T47D (cell line): ENCODE measurements around the gene CSNK1D.

Experiments used
- DNase-seq, 2 experiments: peaks; one replicate each; pipeline versions ENCODE4 v3.0.0 to v3.0.0-alpha.2; 2011 to 2012; ENCODE audit warnings: low read depth in 1 of 2, low spot score in 1 of 2
- JUND ChIP-seq: IDR thresholded peaks from 2 replicates; pipeline ENCODE4 v1.6.1; 2012; ENCODE audit warnings: low read depth
- in situ Hi-C: cut with HindIII; loops from 2 replicates; pipeline ENCODE4 v1.10.0; 2016; ENCODE audit warnings: low sequenced_read_pairs, low pct_unique_long_range_greater_than_20kb

The CSNK1D gene

DNA sequence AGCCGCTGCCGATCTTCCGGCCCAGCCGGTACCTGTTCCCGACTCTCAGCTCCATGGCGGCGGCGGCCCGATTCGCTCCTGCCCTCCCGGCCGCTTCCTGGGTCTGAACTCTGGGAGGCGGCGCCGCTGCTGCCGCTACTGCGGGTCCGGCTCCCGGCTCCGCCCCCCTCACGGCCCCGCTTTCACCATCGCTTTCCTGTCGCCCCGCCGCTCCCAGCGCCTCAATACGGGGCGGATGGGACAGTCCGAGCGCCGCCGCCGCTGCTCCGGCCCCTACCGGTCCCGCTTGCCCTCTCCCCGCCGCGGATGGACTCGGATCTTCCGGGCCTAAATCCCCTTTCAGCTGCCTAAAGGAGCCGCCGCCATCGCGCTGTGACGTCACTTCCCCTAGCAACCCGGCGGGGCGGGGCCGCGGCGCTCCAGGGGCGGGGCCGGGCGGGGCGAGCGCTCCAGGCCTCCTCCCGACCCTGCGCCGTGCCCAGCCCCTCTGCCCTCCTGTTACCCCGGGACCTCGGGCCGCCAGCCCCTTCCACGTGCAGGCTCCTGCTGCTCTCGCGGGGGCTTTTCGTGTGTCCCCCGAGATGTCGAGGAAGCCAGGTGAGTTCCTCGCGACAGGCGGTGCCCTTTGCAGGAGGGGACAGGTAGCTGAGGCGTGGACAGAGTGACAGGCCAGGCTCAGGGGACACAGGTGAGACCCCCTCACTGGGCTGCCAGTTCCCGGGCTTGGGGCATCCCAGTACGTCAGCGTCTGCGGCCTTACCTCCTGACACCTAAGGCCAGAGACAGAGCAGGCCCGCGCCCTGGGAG, at the start of gene CSNK1D:
TSS of gene CSNK1D (minus strand) at position 374 of the 807 bp plus-strand sequence. CDS start at position 55, 319 bp downstream.
- DNase-seq, result peak; percentile 92 to 95
- no peak for TF ChIP-seq JUND
- in situ Hi-C loops, result no loop called here

DNA sequence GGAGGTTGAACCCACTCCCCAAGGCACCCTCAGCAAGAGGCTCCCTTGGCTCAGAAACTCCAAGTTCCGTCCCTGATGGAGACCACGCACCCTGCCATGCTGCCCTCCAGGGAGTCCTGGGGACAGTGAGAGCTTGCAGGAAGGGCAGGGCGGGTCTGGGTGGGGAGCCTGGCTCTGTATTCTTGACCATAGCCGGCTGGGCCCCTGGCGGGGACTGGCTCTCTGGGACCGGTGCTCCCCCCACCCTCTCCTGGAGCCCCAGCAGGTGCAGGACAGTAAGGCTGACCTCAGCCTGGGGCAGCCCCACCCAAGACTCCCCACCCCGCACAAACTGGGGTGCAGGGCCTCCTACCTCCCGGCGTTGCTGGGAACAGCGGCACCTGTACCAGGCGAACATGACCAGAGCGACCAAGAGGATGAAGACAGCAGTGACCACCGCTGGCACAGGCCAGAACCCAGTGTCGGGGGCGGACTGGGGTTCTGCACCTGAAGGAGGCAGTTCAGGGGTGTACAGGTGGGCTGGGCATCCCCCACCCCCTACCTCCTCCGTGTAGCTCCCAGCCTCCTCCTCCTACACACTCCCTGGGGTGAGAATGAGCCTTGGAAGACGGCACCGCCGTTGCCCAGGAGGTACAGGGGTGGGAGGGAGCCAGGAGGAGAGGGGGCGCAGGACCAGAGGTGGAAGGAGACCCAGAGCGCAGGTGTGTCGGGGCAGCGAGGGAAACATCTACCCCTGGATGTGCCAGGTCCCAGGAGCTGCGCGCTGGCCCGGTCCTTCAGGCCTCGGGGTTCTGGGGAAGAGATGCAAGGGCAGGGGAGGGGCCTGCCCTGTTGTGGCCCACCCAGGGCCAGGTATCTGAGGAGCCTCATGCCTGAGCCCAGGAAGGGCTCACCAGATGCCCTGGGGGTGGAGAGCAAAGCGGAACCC, 49.3 kb upstream of the CSNK1D start:
- no peak for TF ChIP-seq JUND
- in situ Hi-C loops, result no loop called here
- no peak for DNase-seq

DNA sequence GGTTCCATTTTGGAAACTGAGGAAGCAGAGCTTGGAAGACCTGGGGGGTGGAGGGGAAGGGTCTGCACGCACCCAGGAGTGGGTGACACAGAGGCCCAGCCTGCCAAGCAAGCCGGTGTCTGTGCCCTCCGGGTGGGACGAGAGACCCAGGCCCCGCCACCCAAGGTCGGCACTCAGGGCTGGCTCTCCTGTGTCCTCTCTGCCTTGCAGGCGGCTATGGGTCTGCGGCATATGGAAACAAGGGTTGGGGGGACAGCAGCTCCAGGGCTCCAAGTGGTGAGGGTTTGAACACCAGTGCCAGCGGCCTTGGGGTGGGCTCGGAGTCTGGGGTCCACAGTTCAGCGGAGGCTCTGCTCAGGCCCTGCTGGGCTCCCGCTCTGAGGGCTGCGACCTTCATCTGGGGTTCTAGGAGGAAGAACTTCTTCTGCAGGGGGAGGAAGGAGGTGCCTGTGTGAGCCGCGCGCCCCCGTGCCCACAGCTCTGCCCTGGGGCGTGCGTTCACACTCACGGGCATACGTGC, 48.5 kb upstream of the CSNK1D start:
- DNase-seq, result no peak
- in situ Hi-C loops, result no loop called here
- no peak for TF ChIP-seq JUND

DNA sequence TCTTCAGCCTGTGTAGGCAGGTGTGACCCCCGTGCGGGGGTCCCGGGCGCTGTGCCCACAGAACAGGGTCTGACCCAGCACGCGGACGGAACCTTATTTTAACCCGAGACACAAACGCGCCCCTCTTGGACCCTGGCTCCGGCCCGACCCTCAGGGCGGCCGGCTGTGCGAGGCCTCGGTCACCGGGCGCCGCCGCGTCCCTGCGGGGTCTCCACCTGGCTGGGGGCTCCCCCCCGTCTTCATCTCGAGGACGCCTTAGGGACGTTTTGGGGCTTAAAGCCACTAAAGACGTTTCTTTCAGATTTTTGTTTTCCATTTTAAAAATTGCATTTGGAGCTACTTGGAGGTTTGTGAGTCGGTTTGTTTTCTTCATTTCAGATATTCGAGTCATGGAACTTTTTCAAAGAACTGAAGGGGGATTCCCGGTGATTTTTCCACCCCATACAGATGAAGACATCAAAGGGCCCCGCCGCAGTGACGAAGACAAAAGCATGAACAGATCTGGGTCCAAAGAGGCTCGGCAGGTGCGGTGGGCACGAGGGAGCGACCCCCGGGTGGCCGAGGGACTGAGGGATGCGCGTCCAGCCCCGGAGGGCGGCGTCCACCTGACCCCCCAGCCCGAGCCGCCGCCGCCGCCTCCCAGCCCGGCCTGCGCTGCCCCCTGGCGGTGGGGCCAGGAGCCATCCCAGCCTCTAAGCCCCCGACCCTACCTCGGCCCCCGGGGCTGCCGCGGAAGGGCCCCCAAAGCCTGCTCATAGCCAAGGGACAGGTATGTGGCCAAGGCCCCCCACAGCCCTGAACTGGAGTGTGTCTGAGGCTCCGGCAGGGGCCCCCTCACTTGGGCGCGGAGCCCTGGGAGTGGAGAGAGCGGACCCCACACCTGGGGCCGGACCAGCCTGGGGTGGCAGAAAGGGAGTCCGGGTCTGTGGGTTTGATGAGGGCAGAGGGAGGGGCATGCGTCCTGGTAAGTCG, 47.7 kb upstream of the CSNK1D start:
- no peak for DNase-seq
- TF ChIP-seq JUND, result no peak
- in situ Hi-C loops, result no loop called here

DNA sequence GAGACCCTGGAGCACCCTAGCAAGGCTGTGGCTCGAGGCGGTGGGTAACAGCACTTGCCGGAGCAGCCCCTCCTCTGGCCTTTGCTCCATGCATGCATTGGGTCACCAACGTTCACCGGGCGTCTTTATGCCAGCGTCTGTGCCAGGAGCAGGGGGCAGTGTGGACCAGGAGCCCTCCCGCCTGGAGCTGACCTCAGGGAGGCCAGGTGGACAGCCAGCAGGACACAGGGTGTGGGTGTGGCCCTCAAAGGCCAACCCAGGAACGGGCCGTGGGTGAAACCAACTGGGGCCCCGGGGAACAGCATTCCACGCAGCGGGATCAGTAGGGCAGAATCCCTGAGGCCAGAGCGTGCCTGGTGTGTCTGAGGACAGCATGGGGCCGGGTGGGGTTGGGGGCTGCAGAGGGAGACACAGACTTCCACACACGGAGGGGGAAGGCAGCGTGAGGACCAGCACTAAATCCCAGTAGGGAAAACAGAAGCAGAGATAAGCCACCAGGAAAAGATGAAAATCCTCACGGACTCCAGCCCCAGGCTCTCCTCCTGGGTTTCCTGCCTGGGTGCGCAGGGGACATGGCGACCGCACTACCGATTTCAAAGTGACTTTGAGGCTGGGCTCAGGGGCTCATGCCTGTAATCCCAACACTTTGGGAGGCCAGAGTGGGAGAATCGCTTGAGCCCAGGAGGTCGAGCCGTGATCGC, 46.8 kb upstream of the CSNK1D start:
- TF ChIP-seq JUND, result no peak
- no peak for DNase-seq
- in situ Hi-C loops, result no loop called here

DNA sequence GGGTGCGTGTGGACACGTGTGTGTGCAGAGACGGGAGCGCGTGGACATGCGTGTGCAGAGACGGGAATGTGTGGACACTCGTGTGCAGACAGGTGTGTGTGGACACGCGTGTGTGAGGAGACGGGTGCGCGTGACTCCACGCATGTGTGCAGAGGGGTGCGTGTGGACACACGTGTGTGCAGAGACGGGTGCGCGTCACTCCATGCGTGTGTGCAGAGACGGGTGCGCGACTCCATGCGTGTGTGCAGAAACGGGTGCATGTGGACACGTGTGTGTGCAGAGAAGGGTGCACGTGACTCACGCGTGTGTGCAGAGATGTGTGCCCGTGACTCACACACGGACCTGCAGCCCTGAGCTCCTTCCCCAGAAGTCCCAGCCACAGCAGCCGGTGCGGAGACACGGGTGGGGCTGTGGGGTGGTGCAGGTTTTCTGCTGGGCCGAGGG, 46.1 kb upstream of the CSNK1D start:
- in situ Hi-C loops, result no loop called here
- DNase-seq, result no peak
- no peak for TF ChIP-seq JUND

DNA sequence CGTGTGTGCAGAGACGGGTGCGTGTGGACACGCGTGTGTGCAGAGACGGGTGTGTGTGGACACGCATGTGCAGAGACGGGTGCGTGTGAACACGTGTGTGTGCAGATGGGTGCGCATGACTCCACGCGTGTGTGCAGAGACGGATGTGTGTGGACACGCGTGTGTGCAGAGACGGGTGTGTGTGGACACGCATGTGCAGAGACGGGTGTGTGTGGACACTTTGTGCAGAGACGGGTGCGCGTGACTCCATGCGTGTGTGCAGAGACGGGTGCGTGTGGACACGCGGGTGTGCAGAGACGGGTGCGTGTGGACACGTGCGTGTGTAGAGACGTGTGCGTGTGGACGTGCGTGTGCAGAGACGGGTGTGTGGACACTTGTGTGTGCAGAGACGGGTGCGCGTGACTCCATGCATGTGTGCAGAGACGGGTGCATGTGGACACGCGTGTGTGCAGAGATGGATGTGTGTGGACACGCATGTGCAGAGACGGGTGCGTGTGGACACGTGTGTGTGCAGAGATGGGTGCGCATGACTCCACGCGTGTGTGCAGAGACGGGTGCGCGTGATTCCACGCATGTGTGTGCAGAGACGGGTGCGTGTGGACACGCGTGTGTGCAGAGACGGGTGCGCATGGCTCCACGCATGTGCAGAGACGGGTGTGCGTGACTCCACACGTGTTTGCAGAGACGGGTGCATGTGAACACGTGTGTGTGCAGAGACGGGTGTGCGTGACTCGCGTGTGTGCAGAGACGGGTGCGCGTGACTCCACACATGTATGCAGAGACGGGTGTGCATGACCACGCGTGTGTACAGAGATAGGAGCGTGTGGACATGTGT, 45.5 kb upstream of the CSNK1D start:
- TF ChIP-seq JUND, result no peak
- in situ Hi-C loops, result no loop called here

DNA sequence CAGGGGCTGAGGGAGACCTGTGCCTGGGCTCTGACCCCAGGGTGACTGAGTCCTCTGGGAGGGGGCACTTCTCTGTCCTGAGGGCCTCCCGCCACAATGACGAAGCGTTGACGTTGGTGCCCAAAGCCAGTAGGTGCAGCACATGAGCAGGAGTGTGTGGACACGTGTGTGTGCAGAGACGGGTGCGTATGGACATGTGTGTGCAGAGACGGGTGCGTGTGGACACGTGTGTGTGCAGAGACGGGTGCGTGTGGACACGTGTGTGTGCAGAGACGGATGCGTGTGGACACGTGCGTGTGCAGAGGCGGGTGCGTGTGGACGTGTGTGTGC, 44.6 kb upstream of the CSNK1D start:
- no peak for DNase-seq
- no peak for TF ChIP-seq JUND
- in situ Hi-C loops, result no loop called here

More for the DNA sequence above, 45.5 kb upstream of the CSNK1D start:
- DNase-seq, result no peak

DNA sequence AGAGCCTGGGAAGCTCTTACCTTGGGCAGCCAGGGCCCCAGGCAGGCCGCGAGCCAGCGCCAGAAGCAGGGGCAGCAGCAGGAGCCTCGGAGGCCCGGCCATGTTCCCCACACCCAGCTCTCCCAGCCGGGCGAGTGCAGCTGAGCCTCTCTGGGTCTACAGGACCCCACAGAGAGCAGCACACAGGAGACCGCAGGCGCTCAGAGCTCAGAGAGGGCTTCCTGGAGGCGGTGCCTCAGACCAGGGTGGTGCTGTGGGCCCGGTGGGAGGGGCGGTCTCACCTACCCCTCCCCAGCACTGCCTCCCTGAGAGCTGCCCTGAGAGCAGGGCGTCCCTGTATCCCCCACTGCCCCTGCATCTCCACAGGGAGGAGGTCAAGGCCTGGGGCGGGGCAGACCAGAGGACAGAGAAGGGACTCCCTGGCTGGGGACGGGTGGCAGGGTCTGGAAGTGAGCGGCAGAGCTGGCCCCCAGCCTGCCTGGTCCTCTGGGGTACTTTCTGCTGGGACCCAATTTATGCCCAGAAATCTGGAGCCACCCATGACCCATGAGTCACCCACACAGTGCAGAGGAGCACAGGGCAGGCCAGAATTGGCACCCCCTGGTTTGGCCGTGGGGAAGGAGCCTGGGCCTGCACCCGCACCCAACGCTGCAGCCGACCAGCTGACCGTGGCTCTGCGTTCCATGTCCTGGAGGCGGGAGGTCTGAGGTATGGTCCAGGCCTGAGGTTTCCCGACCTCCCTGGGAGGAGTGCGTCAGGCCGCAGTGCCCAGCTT, 44.1 kb upstream of the CSNK1D start, which contains the start of gene CD7:
TSS of gene CD7 (minus strand) at position 215 of the 775 bp plus-strand sequence. CDS start at position 102, 113 bp downstream.
- no peak for DNase-seq

DNA sequence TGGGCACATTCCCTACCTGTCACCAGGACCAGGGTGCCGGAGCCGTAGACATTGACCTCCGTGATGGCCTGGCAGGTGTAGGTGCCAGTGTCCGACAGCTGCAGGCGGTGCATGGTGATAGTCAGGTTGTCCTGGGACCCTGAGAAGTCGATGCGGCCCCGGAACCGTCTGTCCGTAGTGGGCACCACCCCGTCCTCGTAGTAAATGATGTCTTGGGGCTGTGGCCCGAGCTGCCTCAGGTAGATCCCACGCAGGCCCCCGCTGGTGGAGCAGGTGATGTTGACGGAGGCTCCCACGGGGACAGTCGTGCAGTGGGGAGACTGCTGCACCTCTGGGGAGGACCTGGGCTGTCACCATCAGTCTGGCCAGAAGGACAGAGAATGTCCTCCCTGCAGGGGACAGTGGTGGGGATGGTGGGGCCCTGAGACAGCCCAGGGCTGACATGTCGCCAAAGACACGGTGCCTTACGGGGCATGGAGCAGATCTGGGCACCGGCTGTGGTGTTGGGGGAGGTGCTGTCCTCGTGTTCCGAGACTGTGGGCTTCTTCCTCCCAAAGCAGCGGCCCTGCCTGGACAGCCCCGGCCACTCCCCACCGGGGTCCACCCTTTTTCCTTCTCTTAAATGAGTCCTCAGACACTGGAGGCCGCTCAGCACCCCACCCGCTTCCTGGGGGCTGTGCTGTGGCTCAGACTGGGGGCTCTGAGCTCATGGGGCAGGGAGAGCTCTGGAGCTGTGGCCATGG, 43.3 kb upstream of the CSNK1D start:
- in situ Hi-C loops, result no loop called here
- TF ChIP-seq JUND, result no peak
- no peak for DNase-seq

More for the DNA sequence above, 44.1 kb upstream of the CSNK1D start, which contains the start of gene CD7:
- no peak for TF ChIP-seq JUND
- in situ Hi-C loops, result no loop called here
